ENCODE data around the gene COQ8A. TPM values are rescaled to one million over a fixed set of nuclear protein-coding genes. Genes with fewer than 3 reads are reported as not detected.

The COQ8A gene
- polyA plus RNA-seq, 1 of the 3 experiments (the other 2 are of a cell fraction) = 11.8 TPM

DNA sequence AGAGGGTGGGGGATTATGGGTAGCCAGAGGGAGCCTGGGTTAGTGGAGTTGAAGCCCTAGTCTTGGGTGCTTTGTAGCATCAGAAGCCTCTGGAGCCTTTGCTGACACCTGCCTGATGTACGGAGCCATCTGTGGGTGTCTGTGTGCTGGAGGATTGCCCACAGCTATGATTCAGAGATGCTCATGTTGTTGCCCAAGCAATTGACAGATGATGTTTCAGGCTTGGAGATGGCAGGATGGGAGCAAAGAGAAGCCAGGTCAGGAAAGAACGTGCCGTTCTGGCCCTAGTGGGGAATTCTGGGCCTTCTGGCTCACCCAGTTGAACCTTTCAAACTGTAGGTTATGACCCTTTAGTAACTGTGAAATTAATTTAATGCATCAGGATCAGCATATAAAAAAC, 27.6 kb downstream of the COQ8A start (continued):
- no peak for TF ChIP-seq GABPA (IDR thresholded peaks at IDR 0.05; ENCODE audit: low read depth)
- TF ChIP-seq YY1 (IDR thresholded peaks at IDR 0.05; ENCODE audit: low read depth) = no peak
- no peak for TF ChIP-seq FOXJ3 (CRISPR knock-in tag; IDR thresholded peaks at IDR 0.05)
- no peak for TF ChIP-seq RCOR1 (IDR thresholded peaks at IDR 0.05; ENCODE audit: low read length)
- no peak for TF ChIP-seq RFX5 (IDR thresholded peaks at IDR 0.05; ENCODE audit: low read length)
- no peak for TF ChIP-seq JUND (IDR thresholded peaks at IDR 0.05)

DNA sequence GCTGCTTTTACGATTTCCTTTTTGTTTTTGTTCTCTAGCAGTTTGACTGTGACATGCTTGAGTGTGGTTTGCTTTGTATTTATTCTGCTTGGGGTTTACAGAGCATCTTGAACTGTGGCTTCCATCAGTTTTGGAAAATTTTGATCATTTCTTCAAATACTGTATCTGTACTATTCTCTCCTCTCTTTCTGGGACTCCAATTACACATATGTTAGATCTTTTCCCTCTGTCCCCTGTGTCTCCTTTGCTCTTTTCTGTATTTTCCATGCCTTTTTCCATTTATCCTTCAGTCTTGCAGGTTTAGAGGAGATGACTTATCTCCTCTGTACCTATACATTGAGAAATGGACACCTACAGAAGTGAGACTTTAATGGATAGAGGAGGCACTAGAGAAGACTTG, 31.7 kb downstream of the COQ8A start:
- Histone ChIP-seq H3K27ac (ENCODE audit: low read depth in 2 of 2, low read length in 1 of 2) (no peak overlapping the region), H2AFZ (ENCODE audit: low read depth) (no peak overlapping the region), H3K9me3 (no peaks in the 10 kb centered on the region), H3K79me2 (ENCODE audit: insufficient read depth) (no peaks in the 10 kb centered on the region), H3K9ac (no peak overlapping the region), H3F3A (replicated peaks; ENCODE audit: insufficient read depth) (no peaks in the 10 kb centered on the region), H4K20me1 (ENCODE audit: insufficient read depth) (no peaks in the 10 kb centered on the region), H3K4me2 (no peak overlapping the region), H3K36me3 (replicated peaks in 1 of 2; ENCODE audit: control insufficient read depth in 1 of 2, insufficient read depth in 2 of 2, low read length in 1 of 2) (peaks cover 0 to 3% of the 10 kb centered on the region in 2 experiments), H3K4me1 (ENCODE audit: control insufficient read depth in 1 of 2, insufficient read depth in 2 of 2, low read depth in 1 of 2, low read length in 1 of 2) (peaks cover 0 to 25% of the 10 kb centered on the region in 2 experiments; a peak in 1 of 4 replicates), H3K9me2 (no peaks in the 10 kb centered on the region), H3K27me3 (ENCODE audit: insufficient read depth) (no peaks in the 10 kb centered on the region), H3K4me3 (ENCODE audit: low read depth in 2 of 2, low read length in 1 of 2) (no peak overlapping the region; a peak in 1 of 4 replicates)
- TF ChIP-seq, protein P1, sequence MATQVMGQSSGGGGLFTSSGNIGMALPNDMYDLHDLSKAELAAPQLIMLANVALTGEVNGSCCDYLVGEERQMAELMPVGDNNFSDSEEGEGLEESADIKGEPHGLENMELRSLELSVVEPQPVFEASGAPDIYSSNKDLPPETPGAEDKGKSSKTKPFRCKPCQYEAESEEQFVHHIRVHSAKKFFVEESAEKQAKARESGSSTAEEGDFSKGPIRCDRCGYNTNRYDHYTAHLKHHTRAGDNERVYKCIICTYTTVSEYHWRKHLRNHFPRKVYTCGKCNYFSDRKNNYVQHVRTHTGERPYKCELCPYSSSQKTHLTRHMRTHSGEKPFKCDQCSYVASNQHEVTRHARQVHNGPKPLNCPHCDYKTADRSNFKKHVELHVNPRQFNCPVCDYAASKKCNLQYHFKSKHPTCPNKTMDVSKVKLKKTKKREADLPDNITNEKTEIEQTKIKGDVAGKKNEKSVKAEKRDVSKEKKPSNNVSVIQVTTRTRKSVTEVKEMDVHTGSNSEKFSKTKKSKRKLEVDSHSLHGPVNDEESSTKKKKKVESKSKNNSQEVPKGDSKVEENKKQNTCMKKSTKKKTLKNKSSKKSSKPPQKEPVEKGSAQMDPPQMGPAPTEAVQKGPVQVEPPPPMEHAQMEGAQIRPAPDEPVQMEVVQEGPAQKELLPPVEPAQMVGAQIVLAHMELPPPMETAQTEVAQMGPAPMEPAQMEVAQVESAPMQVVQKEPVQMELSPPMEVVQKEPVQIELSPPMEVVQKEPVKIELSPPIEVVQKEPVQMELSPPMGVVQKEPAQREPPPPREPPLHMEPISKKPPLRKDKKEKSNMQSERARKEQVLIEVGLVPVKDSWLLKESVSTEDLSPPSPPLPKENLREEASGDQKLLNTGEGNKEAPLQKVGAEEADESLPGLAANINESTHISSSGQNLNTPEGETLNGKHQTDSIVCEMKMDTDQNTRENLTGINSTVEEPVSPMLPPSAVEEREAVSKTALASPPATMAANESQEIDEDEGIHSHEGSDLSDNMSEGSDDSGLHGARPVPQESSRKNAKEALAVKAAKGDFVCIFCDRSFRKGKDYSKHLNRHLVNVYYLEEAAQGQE (IDR thresholded peaks at IDR 0.05; ENCODE audit: low read depth, low read length) = no peak
- TF ChIP-seq TEAD4 (IDR thresholded peaks at IDR 0.05; ENCODE audit: borderline replicate concordance, insufficient read depth) = no peak
- no peak for DNase-seq
- 89% methylated on average over 1 of the region's 1 CpG for WGBS (ENCODE audit: low lambda C conversion rate)
- ChIA-PET POLR2A (no interaction called here), CTCF (no interaction called here)

DNA sequence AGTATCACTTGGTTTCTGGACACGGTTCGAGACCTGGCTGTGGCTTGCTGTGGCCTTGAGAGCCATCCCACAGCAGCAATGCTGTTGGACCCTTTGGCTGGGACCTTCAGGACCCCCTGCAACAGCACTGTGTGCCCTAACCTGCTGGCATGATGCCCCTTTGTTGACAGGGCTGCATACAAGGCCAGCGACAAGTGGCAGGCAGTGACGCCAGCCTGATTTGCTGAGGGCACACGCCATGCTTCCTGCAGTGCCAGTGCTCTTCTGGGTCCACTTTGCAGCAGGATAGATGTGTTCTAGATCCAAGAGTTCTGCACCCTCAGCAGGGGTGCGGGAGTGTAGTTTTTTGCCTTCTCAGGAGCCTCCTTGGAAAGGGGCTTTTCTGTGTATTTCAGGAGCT, 32.8 kb downstream of the COQ8A start:
- 97% methylated on average over 3 of the region's 6 CpGs for WGBS (ENCODE audit: low lambda C conversion rate)
- DNase-seq = no peak
- no peaks in the 10 kb centered on the region for H3K27me3 ChIP-seq (ENCODE audit: insufficient read depth)
- no peak overlapping the region for H3K4me2 ChIP-seq
- no peaks in the 10 kb centered on the region for H4K20me1 ChIP-seq (ENCODE audit: insufficient read depth)
- no peaks in the 10 kb centered on the region for H3F3A ChIP-seq (replicated peaks; ENCODE audit: insufficient read depth)
- peak overlapping the region in 1 of 2 experiments; percentile 62; a peak in 2 of 4 replicates for H3K27ac ChIP-seq (ENCODE audit: low read depth in 2 of 2, low read length in 1 of 2)
- no peak overlapping the region for H2AFZ ChIP-seq (ENCODE audit: low read depth)
- no peak overlapping the region for H3K9ac ChIP-seq
- H3K9me3 ChIP-seq = no peaks in the 10 kb centered on the region
- no peaks in the 10 kb centered on the region for H3K9me2 ChIP-seq
- TF ChIP-seq POLR2AphosphoS5 (IDR thresholded peaks at IDR 0.05; ENCODE audit: low read depth, low read length) = no peak
- no peak for TF ChIP-seq NRF1 (IDR thresholded peaks at IDR 0.05; ENCODE audit: low read depth, low read length)
- TF ChIP-seq RCOR1 (IDR thresholded peaks at IDR 0.05; ENCODE audit: low read length) = no peak
- TF ChIP-seq RFX5 (IDR thresholded peaks at IDR 0.05; ENCODE audit: low read length) = no peak
- no peak for TF ChIP-seq TAF1 (IDR thresholded peaks at IDR 0.05; ENCODE audit: borderline replicate concordance, low read depth, low read length)
- no peaks in the 10 kb centered on the region for H3K79me2 ChIP-seq (ENCODE audit: insufficient read depth)
- CTCF ChIA-PET = interaction anchor here (0.6 to 1.6 kb wide), 2 partner anchors 9 to 138 kb away, joined by 3 to 4 read pairs; no protein-coding TSS in a partner anchor
- H3K36me3 ChIP-seq (replicated peaks in 1 of 2; ENCODE audit: control insufficient read depth in 1 of 2, insufficient read depth in 2 of 2, low read length in 1 of 2) = peaks cover 0 to 3% of the 10 kb centered on the region in 2 experiments
- H3K4me3 ChIP-seq (ENCODE audit: low read depth in 2 of 2, low read length in 1 of 2) = no peak overlapping the region
- peaks cover 0 to 25% of the 10 kb centered on the region in 2 experiments; a peak in 1 of 4 replicates for H3K4me1 ChIP-seq (ENCODE audit: control insufficient read depth in 1 of 2, insufficient read depth in 2 of 2, low read depth in 1 of 2, low read length in 1 of 2)
- POLR2A ChIA-PET = no interaction called here
